T-cell (primary cell): Measurements from ENCODE around the gene ATPAF1. TPM values are rescaled to one million over a fixed set of nuclear protein-coding genes. Genes with fewer than 3 reads are reported as not detected.
"Not testable (repeated sequence)": the region's sequence is repeated elsewhere in the genome, so short reads cannot be mapped to it uniquely, and the experiment has no call there.

Experiments used
- ATAC-seq, 4 experiments: fragments of 200-7000 bp in 3 of 4; fragments of 150-1000 bp in 1 of 4; cut with Tn5 transposase; replicated peaks in 1 of 4; 1 replicate in 3 of 4; 2 replicates in 1 of 4; pipeline ENCODE4 v1.10.0; 2021; ENCODE audit warnings: moderate library complexity in 3 of 4, mild to moderate bottlenecking in 2 of 4, moderate number of reproducible peaks in 1 of 4
- CTCF ChIA-PET, 2 donors: fragments of 300-600 bp; sonication (Branson Sonifier 250); formaldehyde crosslinking; loops; one replicate each; lab custom pipeline; 2022; ENCODE audit warnings: antibody characterized with exemption in 2 of 2; lab: Charles Lee
- POLR2A ChIA-PET, 2 donors: fragments of 300-600 bp; sonication (Branson Sonifier 250); formaldehyde crosslinking; loops; one replicate each; lab custom pipeline; 2022; ENCODE audit warnings: antibody characterized with exemption in 2 of 2; lab: Charles Lee
- DNase-seq, 35 experiments: peaks; one replicate each; pipeline versions ENCODE4 v3.0.0 to v3.0.0-alpha.2; 2013 to 2023
- H3K27ac ChIP-seq: one replicate; pipeline ENCODE4 v1.5.1; 2013; ENCODE audit warnings: low read length
- H3K27me3 ChIP-seq, 2 experiments: replicated peaks in 1 of 2; 1 replicate in 1 of 2; 2 replicates in 1 of 2; pipeline versions ENCODE4 v1.6.1 to v1.7.0; 2013; ENCODE audit warnings: low read length in 1 of 2, mixed read lengths in 1 of 2; ENCODE audit not compliant: control insufficient read depth in 2 of 2, insufficient read depth in 2 of 2; ENCODE audit errors: extremely low read depth in 1 of 2
- H3K36me3 ChIP-seq, 2 donors: 1 replicate in 1 of 2; 2 replicates in 1 of 2; pipeline versions ENCODE4 v1.6.1 to v1.7.0; 2013; ENCODE audit warnings: low read length in 1 of 2; ENCODE audit not compliant: control insufficient read depth in 2 of 2, insufficient read depth in 1 of 2; ENCODE audit errors: extremely low read depth in 1 of 2
- H3K4me1 ChIP-seq, 2 experiments: 1 replicate in 1 of 2; 2 replicates in 1 of 2; pipeline versions ENCODE4 v1.6.1 to v1.7.0; 2013; ENCODE audit warnings: low read length in 2 of 2, mixed read lengths in 1 of 2; ENCODE audit not compliant: insufficient read depth in 2 of 2, control insufficient read depth in 1 of 2; ENCODE audit errors: extremely low read depth in 1 of 2
- H3K4me3 ChIP-seq, 2 donors: 1 replicate in 1 of 2; 2 replicates in 1 of 2; pipeline versions ENCODE4 v1.5.1 to v1.7.0; 2013; ENCODE audit warnings: mild to moderate bottlenecking in 2 of 2, low read length in 1 of 2, moderate library complexity in 1 of 2; ENCODE audit not compliant: control insufficient read depth in 1 of 2; ENCODE audit errors: extremely low read depth in 1 of 2
- H3K9me3 ChIP-seq: 2 replicates; pipeline ENCODE4 v1.7.0; 2013
- H3K27ac Mint-ChIP-seq, 2 donors: one replicate each; pipeline ENCODE4 v1.8.0; 2020 to 2021; ENCODE audit warnings: mild to moderate bottlenecking in 2 of 2, mixed read lengths in 2 of 2
- H3K27me3 Mint-ChIP-seq, 2 donors: one replicate each; pipeline ENCODE4 v1.8.0; 2021 to 2022; ENCODE audit warnings: mixed read lengths in 2 of 2
- H3K36me3 Mint-ChIP-seq: one replicate; pipeline ENCODE4 v1.8.0; 2021; ENCODE audit warnings: mixed read lengths
- H3K4me1 Mint-ChIP-seq, 3 donors: one replicate each; pipeline ENCODE4 v1.8.0; 2020 to 2022; ENCODE audit warnings: mixed read lengths in 3 of 3, mild to moderate bottlenecking in 1 of 3
- H3K4me3 Mint-ChIP-seq, 3 donors: one replicate each; pipeline ENCODE4 v1.8.0; 2020 to 2022; ENCODE audit warnings: mild to moderate bottlenecking in 3 of 3, mixed read lengths in 3 of 3, moderate library complexity in 3 of 3
- H3K9me3 Mint-ChIP-seq, 3 donors: one replicate each; pipeline ENCODE4 v1.8.0; 2020 to 2022; ENCODE audit warnings: mixed read lengths in 3 of 3
- WGBS: methylation state at CpG from one replicate; pipeline ENCODE4 v1.1.5; 2013; ENCODE audit warnings: missing lambda C conversion rate; ENCODE audit not compliant: insufficient coverage; 5-methylcytosine and 5-hydroxymethylcytosine counted together
- total RNA-seq, 35 experiments: library from RNA in 6 of 35; stranded (reverse) in 6 of 35; fragments of 120-200 nt in 1 of 35; gene quantifications; one replicate each; pipeline versions ENCODE4 v1.2.1 to v1.2.4 and lab custom pipeline; 2013 to 2026

ATPAF1 gene
- total RNA-seq, 5 donors from 2014 or later (not counting 1 experiment from before 2014, with no cell fraction given), result 22.0 to 31.2 (median 26.0) TPM

GRCh38 chr1:46703927-46704641 is 35.9 kb upstream of the ATPAF1 start:
- H3K27ac ChIP-seq, result no peak overlapping the region
- peak overlapping the region in 1 of 2 donors; percentile 11 for H3K27ac Mint-ChIP-seq
- no peak overlapping the region for H3K4me3 ChIP-seq
- peaks cover 6 to 53% of the 10 kb centered on the region in 2 donors for H3K36me3 ChIP-seq
- no CpG with 5 or more reads among the region's 3 CpGs for WGBS
- ATAC-seq, result no peak
- ChIA-PET CTCF (interaction anchor here in 1 of 2 donors (0.6 kb wide), 1 partner anchor 239 kb away, joined by 3 read pairs; no protein-coding TSS in a partner anchor), POLR2A (interaction anchor here in 1 of 2 donors (0.9 kb wide), 1 partner anchor 15 kb away, joined by 3 read pairs; the partner anchor contains the start of gene EFCAB14)
- H3K9me3 Mint-ChIP-seq, result no peaks in the 10 kb centered on the region
- peaks cover 0 to 2% of the 10 kb centered on the region in 2 experiments for H3K4me1 ChIP-seq
- peaks cover 54% of the 10 kb centered on the region for H3K36me3 Mint-ChIP-seq
- no peaks in the 10 kb centered on the region for H3K9me3 ChIP-seq
- no peaks in the 10 kb centered on the region for H3K27me3 ChIP-seq
- no peak overlapping the region for H3K4me3 Mint-ChIP-seq
- DNase-seq, result no peak
- peaks cover 41 to 52% (median 51%) of the 10 kb centered on the region in 3 donors for H3K4me1 Mint-ChIP-seq
- no peaks in the 10 kb centered on the region for H3K27me3 Mint-ChIP-seq

- no peak overlapping the region for H3K4me3 ChIP-seq
- 20% methylated on average over 1 of the region's 3 CpGs for WGBS
- Mint-ChIP-seq H3K27ac (peak overlapping the region in 1 of 2 donors; percentile 58), H3K27me3 (no peaks in the 10 kb centered on the region), H3K9me3 (no peaks in the 10 kb centered on the region), H3K4me3 (no peak overlapping the region), H3K36me3 (peaks cover 61% of the 10 kb centered on the region), H3K4me1 (peaks cover 53 to 56% (median 54%) of the 10 kb centered on the region in 3 donors)
- DNase-seq (no peak), ATAC-seq (no peak)
- ChIA-PET POLR2A (no interaction called here), CTCF (no interaction called here)
- H3K4me1 ChIP-seq, result peaks cover 0 to 2% of the 10 kb centered on the region in 2 experiments
- no peaks in the 10 kb centered on the region for H3K27me3 ChIP-seq
- no peaks in the 10 kb centered on the region for H3K9me3 ChIP-seq
- H3K36me3 ChIP-seq, result peaks cover 10 to 58% of the 10 kb centered on the region in 2 donors
- no peak overlapping the region for H3K27ac ChIP-seq
Observed at GRCh38 chr1:46699666-46700065, 31.5 kb upstream of the ATPAF1 start.

- ATAC-seq (no peak), DNase-seq (no peak)
- H3K36me3 ChIP-seq, result peaks cover 10 to 59% of the 10 kb centered on the region in 2 donors
- Mint-ChIP-seq H3K9me3 (no peaks in the 10 kb centered on the region), H3K27ac (peak overlapping the region in 1 of 2 donors; percentile 66), H3K4me3 (no peak overlapping the region), H3K36me3 (peaks cover 54% of the 10 kb centered on the region), H3K27me3 (no peaks in the 10 kb centered on the region), H3K4me1 (peaks cover 35 to 39% (median 37%) of the 10 kb centered on the region in 3 donors)
- H3K4me3 ChIP-seq, result no peak overlapping the region
- peaks cover 0 to 2% of the 10 kb centered on the region in 2 experiments for H3K4me1 ChIP-seq
- H3K27me3 ChIP-seq, result no peaks in the 10 kb centered on the region
- POLR2A ChIA-PET, result no interaction called here
- 100% methylated on average over 1 of the region's 2 CpGs for WGBS
- no peak overlapping the region for H3K27ac ChIP-seq
- CTCF ChIA-PET, result no interaction called here
- no peaks in the 10 kb centered on the region for H3K9me3 ChIP-seq
Observed at GRCh38 chr1:46697053-46697452, 28.9 kb upstream of the ATPAF1 start.

GRCh38 chr1:46694676-46695075 is 26.5 kb upstream of the ATPAF1 start:
- H3K27ac Mint-ChIP-seq, CTCF ChIA-PET, DNase-seq, POLR2A ChIA-PET, H3K4me3 ChIP-seq, H3K27me3 Mint-ChIP-seq, H3K9me3 ChIP-seq, H3K4me1 ChIP-seq, H3K27me3 ChIP-seq, ATAC-seq, H3K27ac ChIP-seq, H3K4me3 Mint-ChIP-seq, H3K9me3 Mint-ChIP-seq: not testable (repeated sequence)
- WGBS, result no CpG with 5 or more reads among the region's 4 CpGs
- Mint-ChIP-seq H3K36me3 (peaks cover 55% of the 10 kb centered on the region), H3K4me1 (peaks cover 18 to 21% (median 18%) of the 10 kb centered on the region in 3 donors)
- peaks cover 13 to 81% of the 10 kb centered on the region in 2 donors for H3K36me3 ChIP-seq

- H3K27ac Mint-ChIP-seq, result peak overlapping the region in 1 of 2 donors; percentile 19
Observed at GRCh38 chr1:46692811-46693770, 24.9 kb upstream of the ATPAF1 start.

More at GRCh38 chr1:46692811-46693770, 24.9 kb upstream of the ATPAF1 start:
- WGBS, result no CpG with 5 or more reads among the region's 3 CpGs
- Mint-ChIP-seq H3K4me3 (no peak overlapping the region), H3K36me3 (peaks cover 62% of the 10 kb centered on the region), H3K4me1 (peaks cover 9 to 10% (median 10%) of the 10 kb centered on the region in 3 donors), H3K27me3 (no peaks in the 10 kb centered on the region), H3K9me3 (no peaks in the 10 kb centered on the region)
- peaks cover 13 to 82% of the 10 kb centered on the region in 2 donors for H3K36me3 ChIP-seq
- DNase-seq (no peak), ATAC-seq (no peak)
- H3K27me3 ChIP-seq, result no peaks in the 10 kb centered on the region
- no peaks in the 10 kb centered on the region for H3K4me1 ChIP-seq
- no peak overlapping the region for H3K4me3 ChIP-seq
- ChIA-PET POLR2A (interaction anchor here in 1 of 2 donors (0.7 kb wide), 2 partner anchors 40 to 877 kb away, joined by 3 read pairs; no protein-coding TSS in a partner anchor), CTCF (interaction anchor here in 1 of 2 donors (0.6 kb wide), 1 partner anchor 1083 kb away, joined by 3 read pairs; no protein-coding TSS in a partner anchor)
- H3K9me3 ChIP-seq, result no peaks in the 10 kb centered on the region
- no peak overlapping the region for H3K27ac ChIP-seq
